ENCODE results near the gene MYO7B. TPM values are rescaled to one million over a fixed set of nuclear protein-coding genes. Genes with fewer than 3 reads are reported as not detected.

The MYO7B gene
- total RNA-seq, 1 experiment from 2014 or later, result 12.7 TPM

DNA sequence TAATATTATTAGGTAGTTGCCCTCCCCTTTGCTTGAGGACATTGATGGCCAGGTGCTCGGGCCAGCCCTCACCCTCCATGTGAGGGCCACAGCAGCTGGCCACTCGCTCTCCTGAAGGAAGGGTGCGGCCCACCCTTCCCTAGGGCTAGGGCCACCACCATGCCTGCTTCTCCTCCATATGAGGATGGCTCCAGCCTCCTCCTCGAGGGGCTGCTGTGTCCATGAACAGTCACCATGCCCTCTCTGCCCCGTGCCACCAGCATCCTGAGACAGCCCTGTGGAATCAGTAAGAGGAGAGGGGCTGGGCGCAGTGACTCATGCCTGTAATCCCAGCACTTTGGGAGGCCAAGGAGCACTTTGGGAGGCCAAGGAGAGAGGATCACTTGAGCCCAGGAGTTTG, 112.8 kb downstream of the MYO7B start:
- DNase-seq (ENCODE audit: low read depth), result no peak

- DNase-seq (ENCODE audit: low read depth), result no peak
Measured at GRCh38 chr2:127649100-127649611, 113.7 kb downstream of the MYO7B start.

DNA sequence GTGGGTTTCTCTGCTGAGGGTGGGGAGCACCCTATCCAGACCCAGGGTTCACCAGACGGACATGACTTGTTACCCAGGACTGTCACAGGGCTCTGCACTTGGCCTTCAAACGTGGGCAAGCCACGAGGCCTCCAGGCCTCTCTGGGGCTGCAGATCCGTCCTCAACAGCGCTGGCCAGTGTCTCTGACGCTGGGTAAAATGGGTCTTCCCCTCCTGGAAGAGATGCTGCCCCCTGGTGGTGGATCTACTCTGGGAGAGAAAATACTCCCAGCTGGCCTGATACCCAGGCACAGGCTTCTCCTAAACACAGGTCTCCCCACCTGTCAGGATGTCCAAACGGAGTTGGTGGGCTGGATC, 114.2 kb downstream of the MYO7B start:
- DNase-seq (ENCODE audit: low read depth), result peak; percentile 85

GRCh38 chr2:127650041-127650784, 114.7 kb downstream of the MYO7B start:
- no peak for DNase-seq (ENCODE audit: low read depth)

GRCh38 chr2:127650785-127651380, 115.4 kb downstream of the MYO7B start:
- no peak for DNase-seq (ENCODE audit: low read depth)

- no peak for DNase-seq (ENCODE audit: low read depth)
Measured at GRCh38 chr2:127651381-127651809, 115.9 kb downstream of the MYO7B start.

DNA sequence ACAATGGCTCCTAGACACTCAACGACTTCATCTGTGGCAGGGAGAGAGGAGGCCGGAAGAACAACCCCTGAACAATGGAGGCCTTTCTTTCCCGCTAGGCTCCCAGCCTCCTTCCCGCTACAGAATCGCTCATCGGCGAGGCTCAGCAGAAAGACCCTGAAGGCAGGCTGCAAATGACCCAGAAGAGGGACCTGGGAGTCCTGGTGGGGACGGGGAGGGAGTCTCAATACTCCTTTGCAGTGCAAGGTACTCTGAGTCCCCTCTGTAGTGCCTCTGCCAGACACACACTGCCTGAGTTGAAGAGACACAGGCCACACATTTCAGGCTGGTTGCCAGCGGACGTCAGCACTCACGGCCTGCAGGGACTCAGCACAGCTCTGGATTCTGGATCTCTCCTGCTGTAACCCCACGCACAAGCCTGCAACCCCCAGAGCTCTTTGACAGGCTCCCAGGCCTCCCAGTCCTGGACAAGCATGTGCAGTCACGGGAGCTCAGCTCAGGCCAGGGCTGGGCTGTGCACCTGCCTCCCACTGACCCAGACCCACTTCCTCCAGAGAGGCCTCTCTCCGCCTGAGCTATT, 116.6 kb downstream of the MYO7B start:
- peak; percentile 64 for DNase-seq (ENCODE audit: low read depth)

DNA sequence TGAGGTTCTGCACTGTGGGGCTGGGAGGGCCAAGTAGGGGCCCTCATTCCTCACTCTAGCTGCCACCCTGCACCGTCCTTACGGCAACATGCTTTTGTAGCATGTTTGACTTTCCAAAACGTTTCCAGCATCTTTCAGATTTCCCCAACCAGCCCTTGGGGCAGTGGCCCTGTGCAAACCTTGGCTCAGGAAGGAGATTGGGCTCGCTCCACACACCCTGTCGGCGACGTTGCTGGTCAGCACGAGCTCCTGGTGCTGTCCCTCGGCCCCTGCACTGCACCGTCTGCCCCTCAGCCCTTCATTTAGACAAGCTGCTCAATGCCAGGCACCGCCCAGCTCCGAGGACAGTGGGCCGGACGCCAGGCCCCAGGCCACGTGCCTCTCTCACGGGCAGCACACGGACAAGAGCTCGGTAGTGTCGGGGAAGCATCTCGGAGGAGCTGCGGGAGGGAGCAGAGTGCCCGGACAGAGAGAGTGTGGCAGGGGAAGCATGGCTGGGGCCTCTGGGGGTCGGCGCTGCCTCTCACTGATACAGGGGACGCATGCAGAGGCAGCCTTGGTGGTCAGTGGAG, 117.4 kb downstream of the MYO7B start:
- no peak for DNase-seq (ENCODE audit: low read depth)

DNA sequence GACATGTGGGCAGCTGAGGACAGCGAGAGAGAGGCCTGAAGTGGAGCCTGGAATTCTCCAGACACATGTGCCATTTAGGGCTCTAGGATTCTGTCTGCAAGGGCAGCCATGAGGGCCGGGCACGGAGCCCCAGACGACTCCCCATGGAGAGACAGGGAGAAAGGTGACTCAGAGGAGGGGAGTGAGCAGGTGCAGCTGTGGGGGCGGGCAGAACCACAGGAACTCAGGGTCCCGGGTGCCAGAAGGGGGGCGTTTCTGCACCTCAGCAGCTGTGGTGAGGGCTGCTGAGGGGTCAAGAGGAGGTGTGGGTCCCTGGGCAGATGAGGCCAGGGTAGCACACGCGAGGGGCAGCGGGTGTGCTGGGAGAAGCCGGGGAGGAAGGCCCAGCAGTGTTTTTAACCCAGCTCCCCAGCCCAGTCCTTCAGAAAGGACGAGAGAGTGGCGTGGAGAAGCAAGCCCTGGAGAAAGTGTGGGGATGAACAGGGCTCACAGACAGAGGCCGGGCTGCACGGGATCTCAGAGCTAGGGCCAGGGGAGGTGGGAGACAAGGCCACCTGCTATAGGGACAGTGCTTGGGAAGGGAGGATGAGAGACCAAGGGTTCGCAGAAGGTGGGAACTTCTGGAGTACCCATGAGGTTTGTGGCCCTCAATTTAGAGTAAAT, 118.1 kb downstream of the MYO7B start:
- no peak for DNase-seq (ENCODE audit: low read depth)

DNA sequence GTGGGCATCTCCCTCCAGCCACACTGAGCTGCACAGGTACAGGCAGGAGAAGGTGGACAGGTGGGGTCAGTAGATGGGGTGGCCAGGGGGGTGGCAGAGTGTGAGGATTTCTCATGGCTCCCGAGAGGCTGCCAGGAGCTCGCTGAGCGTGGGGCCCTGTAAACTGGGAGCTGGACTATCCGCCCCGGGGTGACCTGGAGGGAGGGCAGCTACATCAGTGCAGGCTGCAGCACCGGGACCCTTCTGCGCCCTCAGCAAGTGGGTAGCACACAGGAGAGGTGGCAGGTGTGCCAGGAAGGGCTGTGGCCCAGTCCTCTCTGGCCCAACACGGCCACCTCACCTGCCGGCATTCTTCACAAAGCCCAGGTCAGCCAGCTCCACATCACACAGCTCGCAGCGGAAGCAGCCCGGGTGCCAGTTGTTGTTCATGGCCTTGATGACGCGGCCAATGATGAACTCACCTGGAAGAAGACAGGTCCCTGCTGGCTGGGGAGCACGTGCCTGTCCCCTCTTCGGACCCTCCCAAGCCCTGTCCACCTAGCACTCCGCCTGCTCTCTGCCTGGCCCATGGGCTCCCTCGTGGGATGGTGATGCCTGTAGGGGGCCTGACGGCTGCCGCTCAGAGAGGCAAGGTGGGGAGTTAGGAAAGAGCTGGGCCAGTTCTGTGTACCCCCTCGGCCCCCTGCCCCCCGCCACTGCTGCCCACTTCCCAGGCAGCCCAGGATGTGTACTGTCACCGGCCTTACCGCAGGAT, 118.8 kb downstream of the MYO7B start:
- DNase-seq (ENCODE audit: low read depth), result no peak

GRCh38 chr2:127654838-127655175, 119.3 kb downstream of the MYO7B start:
- DNase-seq (ENCODE audit: low read depth), result no peak

DNA sequence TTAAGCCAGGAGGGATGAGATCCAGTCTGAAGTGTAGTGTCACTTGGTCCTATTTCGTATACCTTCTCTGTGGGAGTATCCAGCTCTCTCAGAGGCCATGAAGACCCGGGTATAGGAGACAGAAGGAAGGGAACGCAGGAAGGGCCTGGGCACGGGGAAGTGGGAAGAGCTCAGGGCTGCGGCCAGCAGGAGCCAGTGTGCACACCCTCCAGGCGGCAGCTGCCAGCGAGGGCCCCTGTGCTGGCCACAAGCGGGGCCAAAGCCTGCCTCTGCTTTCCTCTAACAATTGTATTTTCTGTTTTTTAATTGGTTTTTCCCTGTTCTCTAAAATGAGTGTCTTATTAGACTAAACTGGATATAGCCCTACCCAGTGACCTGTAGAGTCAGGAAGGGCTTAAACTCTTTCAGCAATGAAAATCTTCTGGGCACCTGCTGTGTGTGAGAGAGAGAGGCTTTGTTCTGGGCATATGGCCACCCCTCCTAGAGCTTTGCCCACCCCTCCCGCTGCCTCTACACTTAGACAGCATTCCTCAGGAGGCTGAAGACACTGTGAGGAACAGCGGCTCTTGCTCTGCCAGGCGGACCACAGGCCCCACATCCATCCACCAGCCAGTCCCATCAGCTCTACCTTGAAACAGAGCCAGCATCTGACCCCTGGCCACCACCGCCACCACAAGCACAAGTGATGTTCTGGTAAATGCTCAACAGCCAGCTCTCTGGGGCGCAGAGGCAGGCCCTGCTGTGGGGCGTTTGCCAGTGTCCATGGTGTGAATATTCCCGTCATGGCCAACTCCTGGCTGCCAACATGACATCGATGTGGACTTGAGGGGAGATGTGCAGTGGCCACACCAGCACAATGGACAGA, 120.0 kb downstream of the MYO7B start:
- no peak for DNase-seq (ENCODE audit: low read depth)

DNA sequence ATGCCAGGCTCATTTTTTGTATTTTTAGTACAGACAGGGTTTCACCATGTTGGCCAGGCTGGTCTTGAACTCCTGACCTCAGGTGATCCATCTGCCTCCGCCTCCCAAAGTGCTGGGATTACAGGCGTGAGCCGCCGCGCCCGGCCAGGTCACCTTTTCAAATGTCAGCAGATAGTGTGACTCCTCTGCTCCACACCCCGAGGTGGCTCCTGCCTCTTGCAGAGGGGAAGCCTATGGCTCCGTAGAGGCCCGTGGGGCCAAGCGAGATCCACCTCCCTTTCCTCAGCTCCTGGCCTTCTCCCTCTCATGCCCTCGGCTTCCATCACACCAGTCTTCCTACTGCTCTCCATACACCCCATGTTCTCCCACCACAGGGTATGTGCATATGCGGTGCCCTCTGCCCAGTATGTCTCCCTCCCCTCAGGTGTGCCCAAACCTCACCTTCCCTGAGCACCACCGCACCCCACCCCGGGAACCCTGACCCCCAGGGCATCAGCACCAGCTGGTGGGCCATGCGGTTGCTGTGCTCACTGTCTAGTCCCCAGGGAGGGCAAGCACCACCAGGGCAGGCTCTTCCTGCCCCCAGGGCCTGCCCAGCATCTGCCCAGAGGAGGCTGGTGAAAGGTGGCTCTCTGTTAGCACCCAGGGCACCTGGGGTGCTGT, 121.2 kb downstream of the MYO7B start:
- no peak for DNase-seq (ENCODE audit: low read depth)

GRCh38 chr2:127657232-127657595, 121.7 kb downstream of the MYO7B start:
- no peak for DNase-seq (ENCODE audit: low read depth)

GRCh38 chr2:127658146-127658545, 122.7 kb downstream of the MYO7B start:
- DNase-seq (ENCODE audit: low read depth), result no peak

- DNase-seq (ENCODE audit: low read depth), result no peak
Measured at GRCh38 chr2:127658641-127659407, 123.3 kb downstream of the MYO7B start.

DNA sequence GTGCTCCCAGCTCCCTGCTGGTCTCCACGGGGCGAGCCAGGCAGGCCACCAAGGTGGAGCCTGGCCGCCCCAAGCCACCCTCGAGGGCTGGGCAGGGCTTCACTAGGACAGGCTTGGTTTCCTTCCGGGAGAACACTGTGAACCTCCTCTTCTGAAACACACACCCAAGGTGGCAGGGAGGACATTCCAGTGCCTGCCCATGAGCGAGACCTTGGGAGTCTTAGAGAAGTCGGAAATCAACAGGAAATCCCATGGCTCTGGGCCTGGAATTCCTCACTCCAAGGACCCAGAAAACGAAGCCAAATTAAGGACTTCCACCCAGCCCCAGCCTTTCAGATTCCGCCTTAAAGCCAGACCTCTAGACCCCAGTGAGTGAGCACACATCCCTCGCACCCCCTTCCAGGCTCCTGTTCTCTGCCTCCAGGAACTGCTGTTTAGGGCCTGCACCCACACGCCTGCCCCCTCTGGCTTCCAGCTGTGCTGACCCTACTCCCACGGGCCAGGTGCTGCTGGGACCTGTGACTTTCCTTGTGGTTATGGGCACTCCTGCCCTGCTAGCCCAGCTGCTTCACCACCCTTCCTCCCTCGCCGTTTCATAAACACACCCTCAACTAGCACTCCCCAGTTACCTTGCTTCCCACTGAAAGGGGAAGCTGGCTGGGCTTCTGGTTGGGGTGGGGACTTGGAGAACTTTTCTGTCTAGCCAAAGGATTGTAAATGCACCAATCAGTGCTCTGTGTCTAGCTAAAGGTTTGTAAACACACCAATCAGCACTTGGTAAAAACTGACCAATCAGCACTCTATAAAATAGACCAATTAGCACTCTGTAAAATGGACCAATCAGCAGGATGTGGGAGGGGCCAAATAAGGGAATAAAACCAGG, 124.2 kb downstream of the MYO7B start:
- no peak for DNase-seq (ENCODE audit: low read depth)

- no peak for DNase-seq (ENCODE audit: low read depth)
Measured at GRCh38 chr2:127660291-127660578, 124.8 kb downstream of the MYO7B start.
